HG03025 (cell line): ENCODE data around the gene LAMC3.
"Not testable (repeated sequence)": the region's sequence is repeated elsewhere in the genome, so short reads cannot be mapped to it uniquely, and the experiment has no call there.

Source experiments
- ATAC-seq: cut with Tn5 transposase; IDR thresholded peaks from one replicate; pipeline ENCODE4 v1.9.1; 2021; ENCODE audit warnings: mild to moderate bottlenecking, moderate library complexity; ENCODE audit not compliant: unreplicated experiment, low FRiP score

The LAMC3 gene

DNA sequence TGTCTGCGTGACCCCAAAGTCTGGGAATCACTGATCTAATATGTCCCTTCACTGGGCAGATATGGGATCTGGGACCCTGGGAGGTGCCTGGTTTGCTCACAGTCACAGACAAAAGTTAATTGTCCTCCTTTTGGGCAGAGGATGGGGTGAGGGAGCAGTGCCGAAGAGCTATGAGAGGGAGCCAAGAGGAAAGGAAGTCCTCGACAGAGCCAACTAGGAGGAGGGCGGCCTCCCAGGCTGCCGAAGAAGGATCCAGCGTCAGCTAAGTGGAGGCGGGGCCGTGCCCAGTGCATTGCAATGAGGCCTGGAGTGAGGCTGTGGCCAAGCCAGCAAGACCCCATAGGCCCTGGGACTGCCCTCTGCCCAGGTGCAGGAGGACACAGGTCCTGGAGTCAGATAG lies 98.8 kb downstream of the LAMC3 start:
- ATAC-seq: no peak

DNA sequence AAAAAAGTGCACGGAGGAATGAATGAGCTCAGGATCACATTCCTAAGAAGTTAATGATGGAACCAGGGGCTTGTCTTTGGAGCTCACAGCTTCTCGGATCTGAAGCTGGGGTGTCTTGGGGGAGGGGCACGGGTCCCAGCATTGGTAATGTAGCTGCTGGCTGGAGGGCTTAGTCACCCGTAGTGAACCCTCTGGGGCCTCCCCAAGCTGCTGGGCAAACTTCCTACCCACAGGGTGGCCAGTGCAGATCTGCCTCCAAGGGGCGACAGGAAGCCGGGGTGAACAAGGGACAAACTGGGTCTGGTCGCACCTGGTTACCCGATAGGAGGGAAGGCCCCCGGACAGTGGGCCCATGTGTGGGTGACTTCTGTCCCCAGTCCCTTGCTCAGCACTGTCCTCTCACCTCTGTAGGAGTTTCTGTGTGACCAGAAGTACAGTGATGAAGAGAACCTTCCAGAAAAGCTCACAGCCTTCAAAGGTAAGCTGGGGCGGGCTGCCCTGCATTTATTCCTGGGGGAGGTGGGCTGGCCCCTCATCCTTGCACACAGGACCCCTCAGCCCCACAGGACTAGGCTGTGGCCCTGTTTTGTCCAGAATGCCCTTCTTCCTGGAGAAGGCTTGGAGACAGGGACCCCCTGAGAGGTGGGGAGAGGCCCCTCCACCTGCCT lies 102.3 kb downstream of the LAMC3 start:
- no peak for ATAC-seq

DNA sequence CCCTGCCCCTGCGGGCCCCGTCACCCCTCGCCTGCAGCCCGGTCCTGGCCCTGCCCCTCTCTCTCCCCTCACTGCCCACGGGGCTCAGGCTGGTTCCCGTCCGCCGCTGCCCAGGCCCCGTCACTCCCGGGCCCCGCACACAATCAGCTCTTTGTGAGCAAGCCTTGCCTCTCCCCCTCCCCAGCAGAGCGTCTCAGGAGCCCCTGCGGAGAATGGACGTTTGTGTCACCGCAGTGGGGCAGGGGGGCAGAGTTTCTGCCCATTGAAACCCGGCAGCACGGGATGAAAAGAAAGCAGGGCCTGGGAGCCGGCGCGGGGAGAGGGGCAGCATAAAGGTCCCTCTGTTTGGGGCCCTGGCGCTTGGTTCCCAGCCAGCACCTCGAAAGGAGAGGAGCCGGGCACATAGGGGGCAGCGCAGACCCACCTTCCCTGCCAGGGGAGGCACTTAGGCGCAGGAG lies 102.9 kb downstream of the LAMC3 start:
- no peak for ATAC-seq

DNA sequence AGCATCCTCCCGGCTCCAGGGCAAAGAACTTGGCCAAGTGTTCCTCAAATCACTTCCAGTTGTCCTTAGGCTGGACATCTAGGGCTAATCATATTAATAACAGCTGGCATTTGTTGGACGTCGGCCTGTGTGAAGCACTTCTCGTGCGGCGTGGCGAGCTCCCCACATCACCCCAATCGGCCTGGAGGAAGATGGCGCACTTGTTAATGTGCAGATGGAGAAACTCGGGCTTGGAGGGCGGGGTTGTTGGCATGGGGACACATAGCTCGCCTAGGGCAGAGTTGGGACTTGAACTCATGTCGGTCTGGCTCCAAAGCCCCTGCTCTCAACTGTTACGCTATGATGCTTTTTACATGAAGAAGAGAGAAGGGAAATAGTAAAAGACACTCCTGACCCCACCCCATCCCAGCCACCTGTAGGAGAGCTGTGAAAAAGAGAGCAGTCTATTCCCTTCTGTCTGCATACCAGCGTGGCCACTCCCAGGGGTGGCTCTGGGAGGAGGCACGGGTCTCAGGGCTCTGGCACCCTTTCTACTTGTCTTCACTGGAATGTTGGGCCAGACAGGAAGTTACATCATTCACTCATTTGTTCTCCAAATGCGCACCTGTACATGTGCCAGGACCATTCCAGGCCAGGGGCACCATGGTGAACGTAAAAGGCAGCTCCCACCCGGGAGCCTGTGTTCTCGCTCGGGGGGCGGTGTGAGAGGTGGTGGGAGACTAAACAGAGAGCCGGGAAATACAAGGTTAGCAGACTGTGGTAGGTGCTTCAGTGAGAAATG lies 103.6 kb downstream of the LAMC3 start:
- no peak for ATAC-seq

DNA sequence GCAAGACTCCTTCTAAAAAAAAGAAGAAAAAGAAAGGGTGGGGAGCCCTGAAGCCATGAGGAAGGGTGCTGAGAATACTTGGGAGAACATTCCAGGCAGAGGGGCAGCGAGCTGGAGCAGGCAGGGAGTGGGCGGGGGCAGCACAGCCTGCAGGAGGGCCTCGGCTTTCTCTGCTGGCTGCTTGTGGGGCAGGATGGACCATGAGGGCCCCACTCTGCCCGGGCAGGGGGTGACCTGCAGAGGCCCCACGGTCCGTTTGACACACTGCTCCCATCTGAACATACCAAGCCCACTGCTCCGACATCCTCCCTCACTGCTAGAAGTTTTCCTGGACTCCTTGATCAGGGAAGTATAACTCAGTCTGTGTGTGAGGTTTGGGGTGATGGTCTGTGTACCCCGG lies 104.7 kb downstream of the LAMC3 start:
- no peak for ATAC-seq

DNA sequence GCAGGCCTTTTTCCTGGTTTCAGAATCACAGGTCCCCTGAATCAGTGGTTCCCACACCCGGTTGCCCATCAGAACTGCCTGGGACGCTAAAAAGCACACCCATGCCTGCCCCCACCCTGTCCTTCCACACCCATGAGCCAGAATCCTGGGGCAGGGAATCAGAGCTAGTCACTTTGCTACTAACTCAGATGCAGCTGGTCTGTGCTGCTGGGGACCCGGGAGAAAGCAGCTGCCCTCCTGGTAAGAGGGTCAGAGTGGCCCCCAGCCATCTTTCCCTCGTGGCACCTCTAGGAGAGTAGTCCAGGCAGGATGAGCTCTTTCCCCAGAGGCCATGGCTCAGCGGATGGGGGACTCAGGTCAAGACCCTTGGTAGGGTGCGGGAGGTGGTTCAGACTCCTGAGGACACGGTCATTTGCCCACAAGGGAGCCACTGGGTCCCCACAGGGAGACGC lies 105.1 kb downstream of the LAMC3 start:
- ATAC-seq: no peak

DNA sequence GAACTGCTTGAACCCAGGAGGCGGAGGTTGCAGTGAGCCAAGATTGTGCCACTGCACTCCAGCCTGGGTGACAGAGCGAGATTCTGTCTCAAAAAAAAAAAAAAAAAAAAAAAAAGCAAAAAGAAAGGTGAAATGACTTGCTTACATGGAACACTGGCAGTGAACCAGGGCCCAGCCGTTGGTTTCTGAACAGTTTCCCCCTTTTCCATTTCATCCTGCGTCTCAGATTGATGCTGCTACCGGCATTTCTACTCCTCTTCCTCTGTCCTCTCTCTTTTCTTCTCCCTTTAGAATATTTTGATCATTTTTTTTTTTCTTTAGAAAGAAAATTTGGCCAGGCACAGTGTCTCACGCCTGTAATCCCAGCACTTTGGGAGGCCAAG lies 106.4 kb downstream of the LAMC3 start:
- ATAC-seq: not testable (repeated sequence)

DNA sequence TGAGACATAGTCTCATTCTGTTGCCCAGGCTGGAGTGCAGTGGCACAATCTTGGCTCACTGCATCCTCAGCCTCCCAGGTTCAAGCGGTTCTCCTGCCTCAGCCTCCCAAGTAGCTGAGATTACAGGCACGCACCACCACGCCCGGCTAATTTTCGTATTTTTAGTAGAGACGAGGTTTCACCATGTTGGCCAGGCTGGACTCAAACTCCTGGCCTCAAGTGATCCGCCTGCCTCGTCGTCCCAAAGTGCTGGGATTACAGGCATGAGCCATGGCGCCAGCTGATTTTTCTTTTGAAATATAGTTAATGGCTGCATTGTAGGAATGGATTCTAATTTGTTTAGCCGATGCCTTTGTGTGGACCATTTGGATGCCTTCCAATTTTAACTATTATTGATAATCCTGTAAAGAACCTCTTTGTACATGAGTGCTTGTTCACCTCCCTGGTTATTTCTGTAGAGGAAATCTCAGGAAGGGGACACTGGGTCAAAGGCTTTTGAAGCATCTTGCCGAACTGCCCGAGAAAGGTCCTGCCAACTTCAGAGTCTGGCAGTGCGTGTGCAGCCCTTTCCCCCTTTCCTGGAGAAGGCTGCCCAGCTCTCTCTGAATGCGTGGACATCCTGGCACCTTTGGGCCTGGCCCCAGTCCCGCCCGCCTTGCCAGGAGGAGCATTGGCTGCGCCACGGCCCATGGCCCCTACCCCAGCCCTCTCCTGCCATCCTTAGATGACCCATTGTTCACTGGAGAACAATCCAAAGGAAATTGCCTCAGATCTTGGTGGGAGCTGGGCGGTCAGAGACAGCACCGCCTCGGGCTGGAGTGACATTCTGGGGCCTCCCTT lies 107.5 kb downstream of the LAMC3 start:
- ATAC-seq: no peak

DNA sequence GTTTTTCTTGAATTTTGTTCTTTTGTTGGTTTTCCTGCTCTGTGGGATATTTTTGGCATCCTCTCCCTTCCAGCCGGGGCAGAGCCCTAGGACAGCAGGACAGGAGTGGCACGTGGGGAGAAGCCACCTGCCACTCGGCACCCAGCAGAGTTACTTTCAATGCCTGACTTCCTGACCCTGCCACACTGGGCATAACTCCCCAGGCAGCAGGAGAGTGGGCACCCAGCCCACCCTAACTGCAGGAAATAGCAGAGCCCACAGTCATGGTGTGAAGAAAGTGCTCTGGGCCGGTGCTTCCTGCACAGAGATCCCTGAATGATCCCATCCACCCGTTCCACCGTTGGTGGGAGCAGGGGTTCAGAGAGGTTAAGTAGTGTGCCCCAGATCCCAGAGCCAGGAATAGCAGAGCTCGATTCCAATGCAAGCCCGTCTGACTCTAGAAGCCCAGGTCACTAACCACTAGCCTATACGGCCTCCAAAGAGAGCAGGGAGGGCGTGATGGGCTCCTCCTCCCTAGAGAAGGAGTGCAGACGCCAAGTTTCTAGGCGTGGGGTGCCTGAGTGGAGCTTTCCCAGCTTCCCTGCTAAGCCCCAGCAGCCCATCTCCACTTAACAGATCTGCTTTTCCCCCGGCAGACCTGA lies 108.3 kb downstream of the LAMC3 start:
- ATAC-seq: no peak

DNA sequence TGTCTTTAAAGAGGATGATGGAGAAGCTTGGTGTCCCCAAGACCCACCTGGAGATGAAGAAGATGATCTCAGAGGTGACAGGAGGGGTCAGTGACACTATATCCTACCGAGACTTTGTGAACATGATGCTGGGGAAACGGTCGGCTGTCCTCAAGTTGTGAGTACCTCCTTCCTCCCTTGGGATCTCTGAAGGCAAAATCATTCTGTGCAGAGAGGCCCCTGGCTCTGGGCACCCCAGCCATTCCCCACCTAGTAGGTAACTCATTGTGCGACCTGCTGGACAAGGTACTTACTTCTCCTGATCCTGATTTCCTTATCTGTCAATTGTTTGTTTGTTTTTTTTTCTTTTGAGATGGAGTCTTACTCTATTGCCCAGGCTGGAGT lies 108.8 kb downstream of the LAMC3 start:
- no peak for ATAC-seq

DNA sequence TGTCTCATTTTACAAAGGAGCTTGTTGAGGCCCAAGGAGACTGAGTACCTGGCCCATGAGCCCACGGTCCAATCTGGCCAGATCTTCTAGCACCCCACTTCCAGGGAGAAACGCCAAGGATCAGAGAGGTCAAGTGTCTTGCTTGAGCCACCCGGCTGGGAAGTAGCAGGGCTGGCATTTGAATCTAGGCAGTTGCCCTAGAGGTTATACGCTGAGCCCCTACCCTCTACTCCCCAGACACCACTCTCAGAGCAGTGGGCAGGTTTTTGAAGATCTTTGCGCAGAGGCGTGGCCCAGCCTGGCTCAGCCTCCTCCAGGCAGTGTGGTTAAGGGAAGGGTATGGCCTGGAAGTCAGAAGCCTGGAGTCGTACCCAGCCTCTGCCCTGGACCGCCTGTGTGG lies 110.6 kb downstream of the LAMC3 start:
- no peak for ATAC-seq

DNA sequence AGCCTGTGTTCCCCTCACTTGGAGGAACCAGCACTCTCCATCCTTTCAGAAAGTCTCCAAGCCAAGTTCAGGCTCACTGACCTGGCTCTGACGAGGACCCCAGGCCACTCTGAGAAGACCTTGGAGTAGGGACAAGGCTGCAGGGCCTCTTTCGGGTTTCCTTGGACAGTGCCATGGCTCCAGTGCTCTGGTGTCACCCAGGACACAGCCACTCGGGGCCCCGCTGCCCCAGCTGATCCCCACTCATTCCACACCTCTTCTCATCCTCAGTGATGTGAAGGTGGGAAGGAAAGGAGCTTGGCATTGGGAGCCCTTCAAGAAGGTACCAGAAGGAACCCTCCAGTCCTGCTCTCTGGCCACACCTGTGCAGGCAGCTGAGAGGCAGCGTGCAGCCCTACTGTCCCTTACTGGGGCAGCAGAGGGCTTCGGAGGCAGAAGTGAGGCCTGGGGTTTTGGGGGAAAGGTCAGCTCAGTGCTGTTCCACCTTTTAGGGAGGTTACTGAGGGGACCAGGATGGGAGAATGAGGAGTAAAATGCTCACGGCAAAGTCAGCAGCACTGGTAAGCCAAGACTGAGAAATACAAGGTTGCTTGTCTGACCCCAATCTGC lies 111.8 kb downstream of the LAMC3 start:
- no peak for ATAC-seq

DNA sequence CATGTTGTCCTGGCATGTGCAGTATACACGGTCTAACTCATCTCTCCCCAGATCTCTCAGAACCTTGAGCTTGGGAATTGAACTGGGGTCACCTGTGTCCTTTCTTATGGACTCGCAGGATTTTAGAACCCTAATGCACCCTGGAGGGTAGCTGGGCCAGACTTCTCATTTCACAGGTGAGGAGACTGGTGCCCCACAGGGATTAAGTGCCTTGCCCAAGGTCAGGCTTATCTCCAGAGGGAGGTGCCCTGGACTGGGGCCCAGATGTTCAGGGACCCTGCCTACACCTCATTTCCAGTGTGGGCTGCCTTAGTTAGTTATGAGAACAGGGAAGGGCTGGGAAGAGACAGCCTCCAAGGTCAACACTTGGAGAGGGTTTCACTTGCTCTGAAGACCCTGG lies 112.4 kb downstream of the LAMC3 start:
- no peak for ATAC-seq

DNA sequence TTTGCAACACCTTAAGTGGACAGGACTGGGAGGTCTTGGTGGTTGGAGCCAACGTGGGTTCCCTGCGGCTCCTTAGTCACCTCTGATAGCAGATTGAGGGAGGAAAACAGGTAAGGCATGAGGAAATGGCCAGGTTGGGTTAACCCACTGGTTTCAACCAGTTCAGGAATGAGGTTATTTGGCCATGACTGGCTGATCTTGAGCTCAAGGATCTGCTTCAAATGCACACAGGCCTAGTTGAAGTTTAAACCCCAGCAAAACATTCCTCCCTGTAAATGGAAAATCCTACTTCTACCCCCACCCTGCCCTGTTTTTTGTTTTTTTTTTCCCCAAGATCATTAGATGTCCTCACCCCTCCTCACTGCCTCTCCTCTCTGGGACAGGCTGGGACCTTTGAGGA lies 113.2 kb downstream of the LAMC3 start:
- ATAC-seq: no peak

DNA sequence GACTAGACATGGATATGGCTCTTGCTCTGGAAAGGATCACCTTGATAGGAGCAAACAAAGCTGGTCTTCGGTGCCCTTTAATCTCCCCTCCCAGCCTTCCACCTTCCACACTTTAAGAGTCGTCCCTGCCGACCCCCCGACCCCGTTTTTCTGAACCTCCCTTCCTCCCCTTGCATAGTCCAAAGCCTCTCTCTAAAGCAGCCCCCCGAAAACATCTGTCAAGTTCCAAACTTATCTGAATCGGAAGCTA lies 116.0 kb downstream of the LAMC3 start:
- ATAC-seq: no peak

DNA sequence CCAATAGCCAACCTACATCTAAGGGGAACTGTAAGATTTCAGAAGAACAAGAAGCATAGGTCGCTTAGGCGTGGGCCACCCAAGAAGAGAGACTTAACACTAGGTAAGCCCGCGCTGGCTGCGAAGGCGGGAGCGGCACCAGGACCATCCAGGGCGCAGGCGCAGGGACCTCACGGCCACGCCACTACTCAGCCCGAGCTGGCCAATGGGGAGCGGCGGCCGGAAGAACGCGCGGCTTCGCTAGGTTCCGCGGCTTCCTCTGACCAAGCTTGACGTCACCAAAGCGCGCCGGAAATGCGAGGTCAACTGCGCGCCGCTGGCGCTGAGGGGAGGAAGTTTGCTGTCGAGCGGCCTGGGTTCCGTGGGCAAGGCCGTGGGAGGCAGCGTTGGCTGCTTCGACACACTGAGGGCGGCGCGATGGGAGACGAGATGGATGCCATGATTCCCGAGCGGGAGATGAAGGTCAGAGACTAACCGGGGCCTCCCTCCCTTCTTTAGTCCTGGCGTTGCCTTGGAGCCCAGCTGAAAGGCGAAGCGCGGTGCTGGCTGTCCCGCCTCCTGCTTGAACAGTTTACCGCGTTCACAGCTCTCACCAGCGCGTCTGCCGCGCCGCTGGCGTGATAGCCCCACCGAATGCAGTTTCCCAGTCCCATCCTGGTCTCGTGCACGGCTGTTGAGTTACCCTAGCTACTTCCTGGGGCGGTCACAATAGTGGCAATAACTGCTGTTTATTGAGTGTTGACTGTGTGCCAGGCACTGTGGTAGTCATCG lies 116.5 kb downstream of the LAMC3 start, which contains the start of gene NUP214:
Gene NUP214 (plus strand): TSS at position 299 of the 771 bp plus-strand sequence. CDS start 119 bp downstream, at position 418.
- peak; percentile 89 for ATAC-seq

DNA sequence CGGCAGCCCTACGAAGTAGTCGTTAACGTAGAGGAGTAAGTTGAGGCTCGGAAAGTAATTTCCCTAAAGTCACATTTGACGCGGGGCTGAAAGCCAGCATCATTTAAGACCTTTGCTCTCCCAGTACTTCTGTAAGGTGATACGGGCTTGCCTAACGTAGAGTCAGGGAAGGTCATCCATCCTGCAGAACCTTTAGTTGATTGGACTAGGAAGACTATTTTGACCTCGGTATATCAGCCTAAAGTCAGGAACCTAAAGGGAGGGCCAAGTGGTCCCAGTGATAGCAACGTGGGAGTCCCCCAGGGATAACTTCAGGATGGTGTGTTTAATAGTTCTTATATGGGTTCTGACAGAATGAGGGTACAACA lies 117.1 kb downstream of the LAMC3 start:
- no peak for ATAC-seq

DNA sequence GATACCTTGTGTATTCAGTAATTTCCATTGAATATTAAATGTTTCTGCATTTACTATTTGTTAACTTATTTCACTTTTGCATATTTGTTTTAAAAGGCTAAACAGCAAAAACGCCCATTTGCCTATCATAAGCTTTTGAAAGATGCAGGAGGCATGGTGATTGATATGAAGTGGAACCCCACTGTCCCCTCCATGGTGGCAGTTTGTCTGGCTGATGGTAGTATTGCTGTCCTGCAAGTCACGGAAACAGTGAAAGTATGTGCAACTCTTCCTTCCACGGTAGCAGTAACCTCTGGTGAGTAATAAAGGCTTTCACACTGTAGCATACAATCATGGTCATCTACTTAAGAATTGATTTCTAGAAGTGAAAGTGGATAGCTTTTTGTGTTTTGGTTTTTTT lies 120.2 kb downstream of the LAMC3 start:
- ATAC-seq: no peak

DNA sequence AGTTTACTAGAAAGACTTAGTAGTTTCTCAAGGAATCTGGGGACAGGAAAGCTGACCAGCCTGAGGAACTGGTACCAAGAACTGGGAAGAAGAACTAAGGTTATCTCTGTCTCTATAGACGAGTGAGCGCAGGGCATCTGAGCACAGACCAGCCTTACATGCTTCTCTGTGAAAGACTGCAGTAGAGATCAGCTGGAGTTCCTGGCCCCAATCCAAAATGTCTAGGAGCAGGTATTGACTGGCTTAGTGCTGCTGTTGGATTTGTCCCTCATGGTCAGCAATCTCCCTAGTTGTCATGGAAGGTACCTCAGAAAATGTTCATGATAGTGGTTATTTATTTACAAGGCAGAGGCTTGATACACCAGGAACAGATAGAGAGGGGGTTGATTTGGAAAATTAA lies 129.7 kb downstream of the LAMC3 start:
- no peak for ATAC-seq

DNA sequence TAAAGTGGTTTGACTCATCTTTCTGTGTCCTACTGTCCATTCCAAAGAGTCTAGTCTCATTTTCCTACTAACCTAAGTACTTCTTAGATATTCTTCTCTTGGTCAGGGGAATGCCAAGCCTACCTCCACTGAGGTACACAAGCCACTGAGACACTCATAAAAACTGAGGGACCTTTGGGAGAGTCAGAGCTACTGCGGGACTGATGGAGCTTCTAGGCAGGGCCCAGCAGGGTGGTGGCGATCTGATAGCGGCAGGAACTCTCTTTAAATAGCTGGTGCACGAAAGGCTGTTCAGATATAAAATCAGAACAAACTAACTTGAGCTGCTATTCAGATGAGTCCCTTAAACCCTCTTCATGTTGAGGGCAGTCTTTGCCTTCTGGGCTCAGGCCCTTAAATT lies 131.1 kb downstream of the LAMC3 start:
- no peak for ATAC-seq
